Fibroblast of skin of right biceps (primary cell): ENCODE data around the gene HOXB5.

Experiments used
- DNase-seq: peaks from one replicate; pipeline ENCODE4 v3.0.0-alpha.2; 2013

The HOXB5 gene

DNA sequence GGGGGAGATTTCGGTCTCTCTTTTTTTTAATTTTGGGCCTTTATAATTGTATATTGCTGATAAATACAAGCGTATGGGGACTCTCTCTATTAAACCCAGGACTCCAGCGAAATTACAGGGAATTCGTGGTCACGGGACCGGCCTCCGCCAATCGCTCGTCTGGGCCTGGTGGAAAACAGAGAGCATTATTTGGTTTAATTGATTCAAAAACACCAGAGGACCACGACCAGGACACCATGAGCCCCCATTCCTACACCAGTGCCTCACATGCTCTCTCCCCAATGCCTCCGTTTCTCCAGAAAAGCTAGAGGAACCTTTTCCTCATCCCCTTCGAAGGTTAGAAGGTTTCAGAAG lies 48.6 kb downstream of the HOXB5 start, which contains the start of gene HOXB2:
Gene HOXB2, minus strand, starts transcription at position 88 of the 354 bp plus-strand sequence. CDS start 198 bp downstream, outside the sequence.
- peak; percentile 77 for DNase-seq

DNA sequence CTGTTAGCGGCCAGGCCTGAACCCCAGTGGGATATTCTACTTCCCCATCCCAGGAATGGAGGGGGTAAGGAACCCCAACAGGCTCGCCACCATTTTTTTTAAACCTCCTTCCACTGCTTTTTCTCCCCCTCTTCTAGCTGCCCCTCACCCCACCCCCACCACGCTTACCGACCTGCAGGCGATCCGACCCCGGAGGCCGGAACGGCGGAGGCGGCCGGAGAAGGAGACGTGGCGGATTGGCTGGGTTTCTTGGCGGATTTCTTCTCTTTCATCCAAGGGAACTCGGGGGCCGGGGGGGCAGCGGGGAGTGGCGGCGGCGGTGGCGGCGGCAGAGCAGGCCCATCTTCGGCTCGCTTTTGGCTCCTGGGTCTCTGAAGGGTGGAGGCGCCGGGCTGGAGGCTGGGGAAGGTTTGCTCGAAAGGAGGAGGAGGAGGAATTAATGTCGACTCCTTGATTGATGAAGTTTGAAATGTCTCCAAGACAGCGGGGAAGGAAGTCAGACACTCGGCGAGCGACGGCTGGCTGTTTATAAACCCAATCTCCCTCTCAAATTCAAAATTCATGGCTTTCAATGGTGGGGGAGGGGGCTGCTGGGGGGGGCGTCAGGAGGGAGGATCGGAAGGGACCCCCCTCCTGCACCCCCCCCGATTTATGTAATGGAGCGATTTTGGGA lies 49.1 kb downstream of the HOXB5 start:
- DNase-seq, result peak; percentile 98

DNA sequence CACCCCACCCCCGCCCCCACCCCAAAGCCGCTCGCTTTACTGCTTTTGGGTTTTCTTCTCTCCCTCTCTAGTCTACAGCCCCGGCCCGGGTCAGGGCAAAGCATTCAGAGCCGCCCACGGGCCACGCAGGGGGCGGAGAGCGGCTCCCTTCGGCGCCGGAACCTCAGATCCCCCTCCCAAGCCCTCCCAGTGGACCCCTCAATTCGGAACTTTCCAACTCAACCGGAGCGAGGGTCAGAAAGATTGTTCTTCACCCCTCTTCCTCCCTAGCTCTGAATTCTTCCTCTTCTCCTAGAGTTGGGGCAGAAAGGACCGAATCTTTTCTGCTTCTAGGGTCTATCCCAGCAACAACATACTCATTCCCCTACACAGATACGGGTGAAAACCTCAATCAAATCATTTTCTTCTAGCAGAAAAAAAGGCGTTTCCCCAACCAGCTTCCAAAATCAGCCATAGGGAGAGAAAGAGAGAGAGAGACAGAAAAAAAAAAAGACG lies 49.7 kb downstream of the HOXB5 start:
- DNase-seq, result no peak

DNA sequence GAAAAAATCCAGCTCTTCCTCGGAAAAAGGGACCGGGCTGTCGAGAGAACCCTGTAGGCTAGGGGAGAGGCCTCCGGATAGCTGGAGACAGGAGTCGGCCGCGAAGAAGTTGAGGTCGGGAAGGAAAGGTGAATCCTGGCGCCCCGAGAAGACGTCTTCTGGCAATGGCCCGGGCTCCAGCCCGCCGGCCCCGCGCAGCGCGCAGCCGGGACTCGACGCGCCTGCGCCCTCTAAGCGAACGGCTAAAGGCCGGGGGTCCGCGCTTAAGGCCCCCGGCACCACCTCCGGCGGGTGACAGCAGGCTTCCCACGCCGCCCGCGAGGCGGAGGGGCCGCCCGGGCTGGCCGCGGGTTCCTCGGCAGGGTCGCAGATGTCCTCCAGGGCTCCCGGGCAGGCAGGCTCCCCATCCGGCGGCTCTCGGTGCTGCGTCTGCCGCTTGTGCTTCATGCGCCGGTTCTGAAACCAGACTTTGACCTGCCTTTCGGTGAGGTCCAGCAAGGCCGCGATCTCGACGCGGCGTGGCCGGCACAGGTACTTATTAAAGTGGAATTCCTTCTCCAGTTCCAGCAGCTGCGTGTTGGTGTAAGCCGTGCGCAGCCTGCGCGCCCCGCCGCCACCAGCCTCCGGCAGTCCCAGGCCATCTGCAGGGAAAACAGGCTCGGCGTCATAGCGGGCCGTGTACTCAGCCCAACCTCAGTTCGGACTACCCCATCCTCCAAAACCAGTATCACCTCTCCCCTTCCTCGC lies 50.3 kb downstream of the HOXB5 start:
- DNase-seq, result peak; percentile 79

DNA sequence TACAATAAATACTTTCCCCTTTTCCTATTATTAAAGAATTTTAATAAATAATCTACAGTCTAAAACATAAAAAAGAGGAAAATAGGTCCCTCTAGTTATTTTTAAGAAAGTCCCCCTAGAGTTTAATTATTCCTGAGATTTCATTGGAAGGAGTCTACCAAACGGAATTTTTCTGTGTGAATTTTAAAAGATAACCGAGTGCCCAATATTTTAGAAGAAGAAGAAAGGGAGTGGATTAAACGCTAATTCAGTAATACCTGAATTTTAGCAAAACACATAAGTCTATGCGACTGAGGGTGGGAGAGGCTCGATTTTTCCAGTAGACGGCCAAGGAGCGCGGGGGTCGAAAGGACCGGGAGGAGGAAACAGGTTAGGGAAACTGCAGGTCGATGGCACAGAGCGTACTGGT lies 50.9 kb downstream of the HOXB5 start:
- no peak for DNase-seq

DNA sequence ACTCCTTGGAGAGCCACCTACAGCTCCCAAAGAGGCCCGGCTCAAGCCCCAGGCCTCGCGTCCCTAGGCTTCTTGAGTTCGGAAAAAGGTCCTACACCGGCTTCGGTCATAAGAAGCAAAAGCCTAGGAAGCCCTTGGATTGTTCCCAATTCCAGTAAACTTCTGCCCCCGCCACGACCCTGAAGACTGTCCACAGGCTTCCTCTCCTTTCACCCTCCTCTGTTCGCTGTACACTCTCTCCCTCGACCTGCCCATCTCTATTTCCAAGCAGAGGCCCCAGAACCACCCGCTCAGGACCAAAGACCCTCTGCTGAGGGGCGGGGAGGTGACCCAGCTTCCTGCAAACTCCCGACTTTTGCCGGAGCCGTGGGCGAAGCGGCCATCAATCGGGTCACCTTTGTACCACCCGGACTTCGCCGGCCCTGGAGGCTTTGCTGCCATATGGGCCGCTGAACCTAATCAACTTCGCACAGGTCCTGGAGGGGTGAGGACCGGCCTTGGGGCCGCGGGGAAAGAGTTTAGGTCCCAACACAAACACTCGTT lies 51.4 kb downstream of the HOXB5 start:
- DNase-seq, result no peak

DNA sequence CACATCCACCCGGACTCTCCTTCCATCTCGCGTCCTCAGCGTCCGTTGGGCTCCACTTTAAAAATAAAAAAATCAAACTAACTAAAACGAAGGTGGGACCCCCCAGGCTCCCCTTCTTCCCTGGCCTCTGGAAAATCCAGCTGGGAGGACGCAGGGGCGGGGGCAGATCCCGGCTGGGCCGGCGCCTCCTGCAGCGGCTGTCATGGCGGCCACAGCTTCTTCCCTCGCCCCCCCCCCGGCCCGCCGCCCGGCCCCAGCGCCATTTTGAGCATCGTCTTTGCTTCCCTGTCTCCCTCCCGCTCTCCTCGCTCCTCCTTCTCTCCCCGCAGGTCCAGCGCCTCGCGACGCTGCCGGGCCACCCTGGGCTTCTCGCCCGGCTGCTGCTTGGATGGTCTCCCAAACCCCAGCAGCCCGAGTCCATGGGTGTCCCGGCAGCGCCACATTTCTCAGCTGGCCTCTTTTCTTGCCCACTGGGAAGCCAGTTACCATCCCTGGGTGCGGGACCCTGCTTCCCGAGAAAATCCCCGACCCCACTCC lies 51.9 kb downstream of the HOXB5 start:
- DNase-seq, result peak; percentile 81
